Astrocyte of the spinal cord (primary cell): ENCODE measurements around the gene EFHB.

Experiments used
- DNase-seq: peaks from one replicate; pipeline ENCODE4 v3.0.0; 2011; ENCODE audit warnings: low read depth, low spot score
- H3K4me3 ChIP-seq: 2 replicates; pipeline ENCODE4 v1.5.1; 2011; ENCODE audit warnings: low read depth, mild to moderate bottlenecking, low read length, moderate library complexity
- in situ Hi-C: cut with HindIII; loops from 2 replicates; pipeline ENCODE4 v1.10.0; 2017; ENCODE audit warnings: low sequenced_read_pairs
- TF ChIP-seq, protein P1 (sequence below): IDR thresholded peaks from 2 replicates; pipeline ENCODE4 v1.5.1; 2012; ENCODE audit warnings: low read depth, mild to moderate bottlenecking, low read length, inconsistent platforms

The EFHB gene, protein sequence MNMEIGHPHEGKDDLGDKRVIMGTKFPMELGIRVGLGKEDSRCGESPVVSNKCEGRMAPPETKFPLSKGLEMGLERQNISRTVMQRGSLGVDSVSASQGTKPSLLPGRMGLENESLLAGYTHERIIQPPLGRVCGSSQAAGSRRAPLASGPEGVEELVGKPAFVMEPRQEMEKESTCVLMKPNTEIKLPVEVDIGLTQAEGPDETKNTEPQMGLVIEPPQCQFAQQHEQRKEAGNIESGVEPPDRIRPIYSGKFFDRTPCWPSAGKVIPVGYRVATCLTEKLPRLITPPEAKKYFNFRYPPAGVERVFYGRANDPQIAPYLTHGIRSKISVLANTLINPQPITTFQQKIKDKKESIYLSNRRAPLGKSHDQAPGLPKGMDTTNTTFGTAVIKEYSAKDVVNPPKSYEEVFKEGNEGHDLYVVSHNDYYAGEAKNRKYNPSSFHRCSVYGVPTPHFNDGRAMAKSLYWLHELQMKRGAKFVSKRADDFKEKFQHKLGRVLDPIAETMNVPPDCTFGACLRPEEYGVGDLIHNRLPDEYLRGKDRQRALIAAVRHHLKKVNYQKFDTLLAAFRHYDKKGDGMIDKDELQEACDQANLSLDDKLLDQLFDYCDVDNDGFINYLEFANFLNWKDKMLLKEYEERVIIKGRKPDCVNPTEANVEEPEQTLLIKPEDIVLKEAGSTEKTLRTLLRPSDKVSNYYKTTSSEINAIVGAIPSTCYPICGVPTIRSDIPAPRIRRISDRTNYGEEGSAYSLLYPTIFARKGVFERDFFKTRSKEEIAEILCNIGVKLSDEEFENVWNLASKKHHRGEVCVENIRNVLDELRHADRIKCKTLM

DNA sequence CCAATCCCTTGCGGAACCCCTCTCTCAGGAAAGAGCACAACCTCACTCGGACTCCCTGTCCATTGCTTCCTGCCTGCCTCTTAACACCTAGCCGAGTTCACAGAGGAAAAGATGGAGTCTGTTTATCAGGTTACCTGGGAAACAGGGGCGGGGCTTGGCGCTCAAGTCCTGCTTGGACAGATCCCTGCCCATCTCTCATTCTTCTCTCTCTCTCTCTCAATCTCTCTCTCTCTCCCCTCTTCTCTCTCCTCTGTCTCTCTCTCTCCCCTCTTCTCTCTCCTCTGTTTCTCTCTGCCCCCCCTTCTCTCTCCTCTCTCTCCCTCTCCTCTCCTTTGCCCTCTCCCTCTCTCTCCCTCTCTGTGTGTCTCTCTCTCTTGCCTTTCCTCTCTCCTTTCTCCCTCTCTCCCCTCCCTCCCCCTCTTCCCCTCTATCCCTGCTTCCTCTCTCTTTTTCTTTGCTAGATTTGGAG, at the start of gene EFHB:
TSS of gene EFHB (minus strand) at position 120 of the 469 bp plus-strand sequence. CDS start 199 bp downstream, outside the sequence.
- no peak within 1 kb of the TSS for H3K4me3 ChIP-seq
- peak; percentile 27 for DNase-seq
- in situ Hi-C loops = no loop called here
- TF ChIP-seq, protein P1, sequence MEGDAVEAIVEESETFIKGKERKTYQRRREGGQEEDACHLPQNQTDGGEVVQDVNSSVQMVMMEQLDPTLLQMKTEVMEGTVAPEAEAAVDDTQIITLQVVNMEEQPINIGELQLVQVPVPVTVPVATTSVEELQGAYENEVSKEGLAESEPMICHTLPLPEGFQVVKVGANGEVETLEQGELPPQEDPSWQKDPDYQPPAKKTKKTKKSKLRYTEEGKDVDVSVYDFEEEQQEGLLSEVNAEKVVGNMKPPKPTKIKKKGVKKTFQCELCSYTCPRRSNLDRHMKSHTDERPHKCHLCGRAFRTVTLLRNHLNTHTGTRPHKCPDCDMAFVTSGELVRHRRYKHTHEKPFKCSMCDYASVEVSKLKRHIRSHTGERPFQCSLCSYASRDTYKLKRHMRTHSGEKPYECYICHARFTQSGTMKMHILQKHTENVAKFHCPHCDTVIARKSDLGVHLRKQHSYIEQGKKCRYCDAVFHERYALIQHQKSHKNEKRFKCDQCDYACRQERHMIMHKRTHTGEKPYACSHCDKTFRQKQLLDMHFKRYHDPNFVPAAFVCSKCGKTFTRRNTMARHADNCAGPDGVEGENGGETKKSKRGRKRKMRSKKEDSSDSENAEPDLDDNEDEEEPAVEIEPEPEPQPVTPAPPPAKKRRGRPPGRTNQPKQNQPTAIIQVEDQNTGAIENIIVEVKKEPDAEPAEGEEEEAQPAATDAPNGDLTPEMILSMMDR = no peak

DNA sequence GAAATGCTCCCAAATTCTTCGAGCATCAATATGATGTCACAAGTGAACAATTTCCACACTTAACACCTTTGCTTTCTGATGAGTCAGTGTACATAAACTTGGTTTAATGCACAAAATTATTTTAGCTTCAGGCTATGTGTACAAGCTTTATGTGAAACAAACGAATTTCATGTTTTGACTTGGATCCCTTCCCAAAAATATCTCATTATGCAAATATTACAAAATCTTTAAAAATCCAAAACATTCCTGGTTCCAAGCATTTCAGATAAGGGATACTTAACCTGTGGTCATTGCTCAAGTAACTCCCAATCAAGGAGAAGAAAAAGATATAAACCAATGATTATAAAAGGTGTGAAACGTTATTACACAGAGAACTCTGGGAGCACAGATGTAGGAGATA, 38.0 kb upstream of the EFHB start:
- no peak overlapping the region for H3K4me3 ChIP-seq
- peak; percentile 10 for DNase-seq
- in situ Hi-C loops = no loop called here
- TF ChIP-seq, protein P1 = no peak

DNA sequence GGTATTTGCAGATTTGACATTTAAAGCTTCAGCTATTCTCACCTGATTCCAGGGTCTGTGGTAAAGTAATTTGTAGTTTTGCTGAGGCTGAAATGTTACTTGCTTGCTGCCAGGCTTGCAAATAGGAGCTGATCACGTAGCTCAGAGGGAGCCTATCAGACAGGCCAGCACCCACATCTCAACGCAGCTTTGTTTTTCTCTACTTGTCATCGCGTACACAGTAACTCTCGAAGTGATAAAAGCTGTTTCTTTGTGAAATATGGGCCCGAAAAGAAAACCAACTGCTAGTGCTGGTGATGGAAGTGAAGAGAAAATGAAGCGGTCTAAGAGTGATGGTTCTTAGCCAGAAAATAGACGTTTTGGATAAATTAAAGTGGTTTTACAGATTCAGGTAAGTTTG, 36.3 kb upstream of the EFHB start:
- DNase-seq = no peak
- TF ChIP-seq, protein P1 = no peak
- no peak overlapping the region for H3K4me3 ChIP-seq
- in situ Hi-C loops = no loop called here

- in situ Hi-C loops = no loop called here
- H3K4me3 ChIP-seq = no peak overlapping the region
- TF ChIP-seq, protein P1 = no peak
- DNase-seq = no peak
These were observed 33.8 kb upstream of the EFHB start for GRCh38 chr3:19967812-19968211.

DNA sequence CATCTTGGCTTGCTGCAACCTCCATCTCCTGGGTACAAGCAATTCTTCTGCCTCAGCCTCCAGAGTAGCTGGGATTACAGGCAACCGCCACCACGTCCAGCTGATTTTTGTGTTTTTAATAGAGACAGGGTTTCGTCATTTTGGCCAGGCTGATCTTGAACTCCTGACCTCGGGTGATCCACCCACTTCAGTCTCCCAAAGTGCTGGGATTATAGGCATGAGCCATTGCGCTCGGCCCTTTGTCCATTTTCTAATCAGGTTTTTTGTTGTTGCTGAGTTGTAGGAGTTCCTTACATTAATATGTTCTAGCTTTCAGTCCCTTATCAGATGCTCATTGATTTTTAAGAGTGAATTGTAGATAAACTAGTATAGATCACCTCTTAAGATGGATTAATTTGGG, 33.2 kb upstream of the EFHB start:
- in situ Hi-C loops = no loop called here
- no peak for DNase-seq
- H3K4me3 ChIP-seq = no peak overlapping the region
- TF ChIP-seq, protein P1 = no peak

GRCh38 chr3:19961960-19962359, 27.9 kb upstream of the EFHB start:
- no peak overlapping the region for H3K4me3 ChIP-seq
- TF ChIP-seq, protein P1 = no peak
- no peak for DNase-seq
- in situ Hi-C loops = no loop called here
